ELR (cell line): Measurements from ENCODE around the gene DDX41.
"Not testable (repeated sequence)": the region's sequence is repeated elsewhere in the genome, so short reads cannot be mapped to it uniquely, and the experiment has no call there.

Source experiments
- DNase-seq: peaks from one replicate; pipeline ENCODE4 v3.0.0-alpha.2; 2015; ENCODE audit warnings: low read depth

The DDX41 gene

GRCh38 chr5:177537389-177538361, 20.9 kb upstream of the DDX41 start:
- DNase-seq, result peak; percentile 73

- no peak for DNase-seq
These were observed 19.6 kb upstream of the DDX41 start for GRCh38 chr5:177536386-177536785.

- DNase-seq, result no peak
These were observed 18.4 kb upstream of the DDX41 start for GRCh38 chr5:177535125-177535524.

GRCh38 chr5:177534433-177534832, 17.7 kb upstream of the DDX41 start:
- not testable (repeated sequence) for DNase-seq

GRCh38 chr5:177531209-177531940, 14.6 kb upstream of the DDX41 start:
- DNase-seq, result no peak

- DNase-seq, result no peak
These were observed 13.9 kb upstream of the DDX41 start for GRCh38 chr5:177530638-177531037.

- no peak for DNase-seq
These were observed 12.8 kb upstream of the DDX41 start for GRCh38 chr5:177529247-177530203.

GRCh38 chr5:177528631-177529030, 11.9 kb upstream of the DDX41 start:
- no peak for DNase-seq

- DNase-seq, result no peak
These were observed 10.8 kb upstream of the DDX41 start for GRCh38 chr5:177527595-177527994.

GRCh38 chr5:177526791-177527190, 10.0 kb upstream of the DDX41 start:
- DNase-seq, result no peak

GRCh38 chr5:177526191-177526590, 9.4 kb upstream of the DDX41 start:
- no peak for DNase-seq

GRCh38 chr5:177524941-177525655, 8.3 kb upstream of the DDX41 start:
- DNase-seq, result no peak

GRCh38 chr5:177524539-177524900, 7.8 kb upstream of the DDX41 start:
- DNase-seq, result no peak

- DNase-seq, result no peak
These were observed 7.2 kb upstream of the DDX41 start for GRCh38 chr5:177523711-177524538.

GRCh38 chr5:177520916-177521513, 4.3 kb upstream of the DDX41 start:
- no peak for DNase-seq

GRCh38 chr5:177520271-177520670, 3.5 kb upstream of the DDX41 start:
- no peak for DNase-seq

GRCh38 chr5:177519463-177520235, 2.9 kb upstream of the DDX41 start:
- DNase-seq, result no peak

- DNase-seq, result no peak
These were observed 1.2 kb downstream of the DDX41 start for GRCh38 chr5:177515580-177515979.

GRCh38 chr5:177514541-177514940, 2.2 kb downstream of the DDX41 start:
- no peak for DNase-seq
